Midbrain (tissue), 1 donor: ENCODE results near the gene RWDD3.

ENCODE experiments used
- DNase-seq: peaks from one replicate; lab custom pipeline; 2025; lab: John Stamatoyannopoulos, UW

The RWDD3 gene

GRCh38 chr1:95230256-95230655, 3.8 kb upstream of the RWDD3 start:
- DNase-seq, result no peak

GRCh38 chr1:95230768-95231191, 3.2 kb upstream of the RWDD3 start:
- no peak for DNase-seq

- peak; percentile 72 for DNase-seq
Measured at GRCh38 chr1:95232646-95233318, 1.2 kb upstream of the RWDD3 start.

GRCh38 chr1:95233319-95233736, 682 bp upstream of the RWDD3 start:
- DNase-seq, result peak; percentile 75

- DNase-seq, result no peak
Measured at GRCh38 chr1:95236784-95237575, 3.0 kb downstream of the RWDD3 start.

GRCh38 chr1:95237981-95238703, 4.1 kb downstream of the RWDD3 start:
- DNase-seq, result no peak

GRCh38 chr1:95245029-95245428, 11.0 kb downstream of the RWDD3 start:
- DNase-seq, result no peak

- no peak for DNase-seq
Measured at GRCh38 chr1:95246511-95246910, 12.5 kb downstream of the RWDD3 start.

GRCh38 chr1:95247607-95248006, 13.6 kb downstream of the RWDD3 start:
- no peak for DNase-seq

- no peak for DNase-seq
Measured at GRCh38 chr1:95249916-95250315, 15.9 kb downstream of the RWDD3 start.

- no peak for DNase-seq
Measured at GRCh38 chr1:95252422-95252821, 18.4 kb downstream of the RWDD3 start.

- no peak for DNase-seq
Measured at GRCh38 chr1:95254959-95255358, 20.9 kb downstream of the RWDD3 start.

GRCh38 chr1:95255826-95256225, 21.8 kb downstream of the RWDD3 start:
- no peak for DNase-seq

GRCh38 chr1:95257758-95258157, 23.7 kb downstream of the RWDD3 start:
- no peak for DNase-seq

GRCh38 chr1:95259245-95259644, 25.2 kb downstream of the RWDD3 start:
- DNase-seq, result no peak

GRCh38 chr1:95262913-95263312, 28.9 kb downstream of the RWDD3 start:
- DNase-seq, result no peak

- no peak for DNase-seq
Measured at GRCh38 chr1:95263450-95263849, 29.4 kb downstream of the RWDD3 start.

- no peak for DNase-seq
Measured at GRCh38 chr1:95265106-95265505, 31.1 kb downstream of the RWDD3 start.

GRCh38 chr1:95276429-95276828, 42.4 kb downstream of the RWDD3 start:
- no peak for DNase-seq

- DNase-seq, result no peak
Measured at GRCh38 chr1:95278173-95279006, 44.4 kb downstream of the RWDD3 start.

GRCh38 chr1:95281781-95282517, 47.9 kb downstream of the RWDD3 start:
- DNase-seq, result no peak
